Spleen (tissue), 11 donors: ENCODE results near the gene ATRN. TPM values are rescaled to one million over a fixed set of nuclear protein-coding genes. Genes with fewer than 3 reads are reported as not detected.

Experiments
- DNase-seq: peaks from one replicate; pipeline ENCODE4 v3.0.0-alpha.2; 2020
- H3K27ac ChIP-seq, 8 donors: fragments of 200-600 bp; sonication (generic) in 7 of 8; 1 replicate in 4 of 8; 2 replicates in 4 of 8; pipeline versions ENCODE4 v1.5.0 to v1.8.0; 2016 to 2021; ENCODE audit warnings: inconsistent platforms in 4 of 8, mild to moderate bottlenecking in 4 of 8, moderate library complexity in 1 of 8
- H3K27me3 ChIP-seq, 7 donors: fragments of 200-600 bp; sonication (generic) in 6 of 7; replicated peaks in 1 of 7; 1 replicate in 4 of 7; 2 replicates in 3 of 7; pipeline versions ENCODE4 v1.5.0 to v1.8.0; 2016 to 2021; ENCODE audit warnings: inconsistent platforms in 3 of 7, mild to moderate bottlenecking in 1 of 7
- H3K36me3 ChIP-seq, 6 donors: fragments of 200-600 bp; sonication (generic) in 5 of 6; 1 replicate in 4 of 6; 2 replicates in 2 of 6; pipeline versions ENCODE4 v1.5.0 to v1.8.0; 2016 to 2021; ENCODE audit warnings: inconsistent platforms in 2 of 6
- H3K4me1 ChIP-seq, 6 donors: fragments of 200-600 bp; sonication (generic) in 5 of 6; 1 replicate in 3 of 6; 2 replicates in 3 of 6; pipeline versions ENCODE4 v1.5.0 to v1.8.0; 2016 to 2021; ENCODE audit warnings: inconsistent platforms in 3 of 6
- H3K4me3 ChIP-seq, 8 donors: fragments of 200-600 bp; sonication (generic) in 7 of 8; 1 replicate in 4 of 8; 2 replicates in 4 of 8; pipeline versions ENCODE4 v1.5.0 to v1.8.0; 2016 to 2021; ENCODE audit warnings: inconsistent platforms in 4 of 8, mild to moderate bottlenecking in 4 of 8, moderate library complexity in 2 of 8
- H3K9me3 ChIP-seq, 8 donors: fragments of 200-600 bp; sonication (generic) in 7 of 8; 1 replicate in 4 of 8; 2 replicates in 4 of 8; pipeline versions ENCODE4 v1.5.0 to v1.8.0; 2016 to 2021; ENCODE audit warnings: inconsistent platforms in 4 of 8
- POLR2A ChIP-seq, 3 donors: fragments of 450-650 bp; IDR thresholded peaks; one replicate each; pipeline ENCODE4 v1.5.1; 2017; ENCODE audit warnings: antibody characterized with exemption in 3 of 3, mild to moderate bottlenecking in 1 of 3
- POLR2AphosphoS5 ChIP-seq, 3 donors: sonication (generic); formaldehyde crosslinking; IDR thresholded peaks; one replicate each; pipeline ENCODE4 v1.5.1; 2017; ENCODE audit warnings: antibody characterized with exemption in 3 of 3
- WGBS, 5 donors: extraction: QIAGEN DNeasy Blood & Tissue Kit in 3 of 5; methylation state at CpG; one replicate each; pipeline versions ENCODE4 v1.1.5 to v1.1.7; 2013 to 2018; 5-methylcytosine and 5-hydroxymethylcytosine counted together
- intact Hi-C: fragments of 100-400 bp; cut with DNase I; formaldehyde crosslinking; loops from one replicate; pipeline ENCODE4 v1.15.0; 2023; ENCODE audit warnings: low total_unique reads
- polyA plus RNA-seq, 3 donors: library from polyadenylated mRNA; stranded (reverse); fragments of 200-250 nt; gene quantifications; one replicate each; pipeline ENCODE4 v1.2.1, GENCODE V29; 2013
- total RNA-seq, 7 donors: library from RNA; depleted of rRNA in 3 of 7; stranded (reverse); fragments of >200 nt in 3 of 7; fragmentation: NEBNext Ultra II Directional in 4 of 7; extraction: Animal tissue kit (Norgen Biotek cat#: 25700) in 4 of 7; gene quantifications; one replicate each; pipeline versions ENCODE4 v1.1.0 to v1.2.1, GENCODE V29; 2016 to 2021
- TF ChIP-seq, protein P1 (sequence below), 11 experiments: fragments of 200-600 bp in 7 of 11; fragments of 450-650 bp in 4 of 11; sonication (generic) in 4 of 11; IDR thresholded peaks in 8 of 11; conservative IDR thresholded peaks in 3 of 11; 1 replicate in 7 of 11; 2 replicates in 4 of 11; pipeline versions ENCODE4 v1.4.0 to v1.8.0; 2016 to 2021; ENCODE audit warnings: antibody characterized with exemption in 11 of 11, inconsistent platforms in 4 of 11, mild to moderate bottlenecking in 1 of 11
- donor health status: healthy with polysubstance abuse.
- donor health status: DM: no; HTN: no; CAD: no; lungs with moderate emphysema.
- donor health status: DM: no; HTN: no; CAD: no.
- donor health status: Bipolar disorder and iron deficiency.
- donor health status: healthy.
- donor health status: DM: no; HTN: no; CAD: no.
- donor health status: DM: yes; HTN: yes; CAD: no.

The ATRN gene
- total and polyA plus RNA-seq, 10 donors = 1.8 to 49.9 (median 27.6) TPM

DNA sequence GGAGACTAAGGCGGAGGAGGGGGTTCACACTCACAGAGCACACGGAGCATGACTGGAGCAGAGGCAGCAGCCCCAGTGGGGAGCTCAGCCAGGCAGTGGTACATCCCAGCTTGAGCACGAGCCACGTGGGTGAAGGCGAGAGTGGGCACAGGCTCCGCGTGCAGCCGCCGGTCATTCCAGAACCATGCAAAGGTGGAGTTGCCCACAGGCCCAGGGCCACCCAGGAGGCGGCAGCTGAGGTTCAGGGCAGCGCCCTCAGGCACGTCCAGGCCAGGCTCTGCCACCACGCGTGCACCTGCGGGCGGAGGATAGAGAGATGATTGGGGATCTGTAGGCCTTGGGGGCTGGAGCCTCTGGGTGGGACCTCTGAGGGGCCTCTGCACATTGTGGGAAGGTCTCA, 220.5 kb downstream of the ATRN start:
- peaks cover 0 to 4% (median 0%) of the 10 kb centered on the region in 6 donors for H3K4me1 ChIP-seq
- TF ChIP-seq POLR2AphosphoS5 (IDR thresholded peaks at IDR 0.05) (no peak), POLR2A (IDR thresholded peaks at IDR 0.05) (no peak)
- TF ChIP-seq, protein P1, sequence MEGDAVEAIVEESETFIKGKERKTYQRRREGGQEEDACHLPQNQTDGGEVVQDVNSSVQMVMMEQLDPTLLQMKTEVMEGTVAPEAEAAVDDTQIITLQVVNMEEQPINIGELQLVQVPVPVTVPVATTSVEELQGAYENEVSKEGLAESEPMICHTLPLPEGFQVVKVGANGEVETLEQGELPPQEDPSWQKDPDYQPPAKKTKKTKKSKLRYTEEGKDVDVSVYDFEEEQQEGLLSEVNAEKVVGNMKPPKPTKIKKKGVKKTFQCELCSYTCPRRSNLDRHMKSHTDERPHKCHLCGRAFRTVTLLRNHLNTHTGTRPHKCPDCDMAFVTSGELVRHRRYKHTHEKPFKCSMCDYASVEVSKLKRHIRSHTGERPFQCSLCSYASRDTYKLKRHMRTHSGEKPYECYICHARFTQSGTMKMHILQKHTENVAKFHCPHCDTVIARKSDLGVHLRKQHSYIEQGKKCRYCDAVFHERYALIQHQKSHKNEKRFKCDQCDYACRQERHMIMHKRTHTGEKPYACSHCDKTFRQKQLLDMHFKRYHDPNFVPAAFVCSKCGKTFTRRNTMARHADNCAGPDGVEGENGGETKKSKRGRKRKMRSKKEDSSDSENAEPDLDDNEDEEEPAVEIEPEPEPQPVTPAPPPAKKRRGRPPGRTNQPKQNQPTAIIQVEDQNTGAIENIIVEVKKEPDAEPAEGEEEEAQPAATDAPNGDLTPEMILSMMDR (IDR thresholded peaks at IDR 0.05 in 8 of 11, conservative IDR thresholded peaks at IDR 0.05 in 3 of 11) = no peak
- 82 to 92% (median 92%) methylated on average over 10 to 16 of the region's 16 CpGs for WGBS, 5 donors
- intact Hi-C loops = no loop called here
- H3K27ac ChIP-seq = no peak overlapping the region
- no peak overlapping the region for H3K4me3 ChIP-seq
- no peak for DNase-seq
- H3K36me3 ChIP-seq = peaks cover 0 to 39% (median 0%) of the 10 kb centered on the region in 6 donors
- H3K27me3 ChIP-seq = no peaks in the 10 kb centered on the region
- peaks cover 0 to 3% (median 2%) of the 10 kb centered on the region in 8 donors for H3K9me3 ChIP-seq

DNA sequence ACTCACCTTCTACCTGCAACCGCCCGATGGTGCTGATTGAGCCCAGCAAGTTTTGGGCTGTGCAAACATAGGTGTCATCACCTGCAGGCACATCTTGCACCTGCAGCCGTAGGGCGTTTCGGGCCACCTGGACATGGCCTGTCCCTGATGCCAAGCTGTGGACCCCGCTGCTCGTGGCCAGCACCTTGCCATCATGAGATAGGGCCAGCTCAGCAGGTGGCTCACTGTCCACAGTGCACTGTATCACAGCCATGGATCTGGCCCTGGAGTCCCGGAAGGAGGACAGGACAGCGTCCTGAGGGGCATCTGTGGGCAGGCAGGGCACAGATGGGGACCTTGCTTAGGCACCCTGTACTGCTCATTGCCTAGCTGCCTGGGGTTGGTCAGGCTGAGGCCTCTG, 221.1 kb downstream of the ATRN start:
- Histone ChIP-seq H3K27me3 (no peaks in the 10 kb centered on the region), H3K4me3 (no peak overlapping the region), H3K36me3 (peaks cover 0 to 39% (median 0%) of the 10 kb centered on the region in 6 donors), H3K27ac (no peak overlapping the region), H3K4me1 (no peaks in the 10 kb centered on the region), H3K9me3 (peaks cover 0 to 9% (median 6%) of the 10 kb centered on the region in 8 donors)
- no peak for DNase-seq
- WGBS, 5 donors = 82 to 95% (median 91%) methylated on average over 5 to 9 of the region's 9 CpGs
- intact Hi-C loops = no loop called here
- TF ChIP-seq POLR2AphosphoS5 (IDR thresholded peaks at IDR 0.05) (no peak), POLR2A (IDR thresholded peaks at IDR 0.05) (no peak)
- TF ChIP-seq, protein P1 (IDR thresholded peaks at IDR 0.05 in 8 of 11, conservative IDR thresholded peaks at IDR 0.05 in 3 of 11) = no peak

DNA sequence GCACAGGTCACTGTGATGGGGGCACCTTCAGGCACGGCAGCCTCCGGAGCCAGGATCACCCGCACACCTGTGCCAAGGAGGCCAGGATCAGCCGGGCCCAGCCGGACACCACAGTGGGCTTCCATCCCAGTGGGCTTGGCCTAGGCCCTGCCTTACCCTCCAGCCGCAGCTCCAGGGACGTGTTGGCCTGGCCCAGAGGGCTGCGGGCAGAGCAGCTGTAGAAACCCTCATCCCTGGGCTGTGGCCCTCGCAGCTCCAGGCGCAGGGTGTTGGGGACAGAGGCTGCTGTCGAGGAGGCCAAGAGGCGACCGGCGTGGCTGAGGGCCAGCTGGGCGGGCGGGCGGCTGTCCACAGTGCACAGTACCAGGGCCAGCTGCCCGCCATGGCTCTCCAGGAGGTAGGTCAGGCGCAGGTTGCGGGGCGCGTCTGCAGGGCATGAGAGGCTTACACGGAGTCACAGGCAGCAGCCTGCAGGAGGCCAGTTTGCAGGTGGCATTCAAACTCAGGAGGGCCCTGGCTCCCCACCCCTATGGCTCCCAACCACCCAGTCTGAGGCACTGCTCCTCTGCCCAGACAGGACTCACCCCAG, 222.0 kb downstream of the ATRN start:
- peaks cover 0 to 39% (median 0%) of the 10 kb centered on the region in 6 donors for H3K36me3 ChIP-seq
- H3K4me1 ChIP-seq = no peaks in the 10 kb centered on the region
- H3K4me3 ChIP-seq = no peak overlapping the region
- H3K27ac ChIP-seq = no peak overlapping the region
- TF ChIP-seq, protein P1 (IDR thresholded peaks at IDR 0.05 in 8 of 11, conservative IDR thresholded peaks at IDR 0.05 in 3 of 11) = no peak
- TF ChIP-seq POLR2AphosphoS5 (IDR thresholded peaks at IDR 0.05) = no peak
- TF ChIP-seq POLR2A (IDR thresholded peaks at IDR 0.05) = no peak
- H3K9me3 ChIP-seq = peaks cover 0 to 9% (median 6%) of the 10 kb centered on the region in 8 donors
- H3K27me3 ChIP-seq = no peaks in the 10 kb centered on the region
- DNase-seq = no peak
- 90 to 93% (median 92%) methylated on average over 5 to 23 of the region's 23 CpGs for WGBS, 5 donors
- intact Hi-C loops = no loop called here

DNA sequence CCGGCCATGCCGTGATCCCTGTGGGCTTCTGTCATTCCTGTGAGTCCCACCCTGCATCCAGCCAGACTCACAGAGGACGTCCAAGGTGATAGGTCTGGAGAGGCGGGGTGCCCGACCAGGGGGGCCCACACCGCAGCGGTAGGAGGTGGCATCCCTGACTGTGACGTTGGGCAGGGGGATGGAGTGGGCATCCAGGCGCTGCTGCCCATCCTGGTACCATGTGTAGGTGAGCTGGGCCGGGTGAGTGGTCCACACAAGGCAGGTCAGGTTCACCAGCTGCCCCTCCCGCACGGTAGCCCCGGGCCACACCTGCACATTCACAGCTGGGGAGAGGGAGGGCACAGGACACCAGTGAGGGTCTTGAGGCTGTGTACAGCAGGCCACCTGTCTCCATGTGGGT, 222.6 kb downstream of the ATRN start:
- Histone ChIP-seq H3K9me3 (peaks cover 0 to 9% (median 6%) of the 10 kb centered on the region in 8 donors), H3K27me3 (no peaks in the 10 kb centered on the region), H3K4me1 (no peaks in the 10 kb centered on the region), H3K36me3 (peaks cover 0 to 39% (median 0%) of the 10 kb centered on the region in 6 donors), H3K4me3 (no peak overlapping the region), H3K27ac (no peak overlapping the region)
- intact Hi-C loops = no loop called here
- WGBS, 5 donors = 81 to 100% (median 91%) methylated on average over 2 to 13 of the region's 13 CpGs
- TF ChIP-seq, protein P1 (IDR thresholded peaks at IDR 0.05 in 8 of 11, conservative IDR thresholded peaks at IDR 0.05 in 3 of 11) = no peak
- TF ChIP-seq POLR2A (IDR thresholded peaks at IDR 0.05) = no peak
- TF ChIP-seq POLR2AphosphoS5 (IDR thresholded peaks at IDR 0.05) = no peak
- no peak for DNase-seq
